HEK293T (cell line): ENCODE measurements around the gene LCT.
A peak's percentile ranks its signal among the peaks of the same experiment; 100 is the strongest.

Experiments
- BHLHE40 ChIP-seq: fragments of 450-650 bp; IDR thresholded peaks from 2 replicates; pipeline ENCODE4 v1.6.1; 2016; ENCODE audit warnings: mild to moderate bottlenecking, moderate library complexity, borderline replicate concordance
- ELF4 ChIP-seq: fragments of 450-650 bp; IDR thresholded peaks from 2 replicates; pipeline ENCODE4 v1.6.1; 2017; ENCODE audit warnings: antibody characterized with exemption
- FOXA1 ChIP-seq: fragments of 450-650 bp; IDR thresholded peaks from 2 replicates; pipeline ENCODE4 v1.6.1; 2016; ENCODE audit warnings: mild to moderate bottlenecking
- FOXK2 ChIP-seq: fragments of 450-650 bp; IDR thresholded peaks from 2 replicates; pipeline ENCODE4 v1.6.1; 2016; ENCODE audit warnings: mild to moderate bottlenecking
- L3MBTL2 ChIP-seq: fragments of 450-650 bp; conservative IDR thresholded peaks from 2 replicates; pipeline ENCODE4 v1.6.1; 2016; ENCODE audit warnings: mild to moderate bottlenecking
- LEF1 ChIP-seq: fragments of 450-650 bp; IDR thresholded peaks from 2 replicates; pipeline ENCODE4 v1.6.1; 2017; ENCODE audit warnings: mild to moderate bottlenecking, borderline replicate concordance
- PKNOX1 ChIP-seq: fragments of 450-650 bp; IDR thresholded peaks from 2 replicates; pipeline ENCODE4 v1.6.1; 2016
- SP1 ChIP-seq: fragments of 450-650 bp; IDR thresholded peaks from 2 replicates; pipeline ENCODE4 v1.6.1; 2017
- SUZ12 ChIP-seq: fragments of 450-650 bp; IDR thresholded peaks from 2 replicates; pipeline ENCODE4 v1.6.1; 2016; ENCODE audit warnings: mild to moderate bottlenecking
- TARDBP ChIP-seq: fragments of 450-650 bp; IDR thresholded peaks from 2 replicates; pipeline ENCODE4 v1.6.1; 2016

- TF ChIP-seq FOXA1 = no peak
- no peak for TF ChIP-seq SP1
- TF ChIP-seq SUZ12 = no peak
- TF ChIP-seq PKNOX1 = peak; percentile 50
- TF ChIP-seq LEF1 = no peak
- TF ChIP-seq L3MBTL2 = peak; percentile 32; the same call in 1 of the 2 replicates
- TF ChIP-seq FOXK2 = no peak
- TF ChIP-seq BHLHE40 = no peak
- no peak for TF ChIP-seq ELF4
- TF ChIP-seq TARDBP = no peak
Measured at GRCh38 chr2:135882415-135882814, 45.4 kb upstream of the LCT start.
